Left forelimb (tissue), 1 donor: Measurements from ENCODE around the gene IPO5.

Experiments
- DNase-seq: peaks from one replicate; pipeline ENCODE4 v3.0.0-alpha.2; 2018; ENCODE audit warnings: low spot score

IPO5 gene

DNA sequence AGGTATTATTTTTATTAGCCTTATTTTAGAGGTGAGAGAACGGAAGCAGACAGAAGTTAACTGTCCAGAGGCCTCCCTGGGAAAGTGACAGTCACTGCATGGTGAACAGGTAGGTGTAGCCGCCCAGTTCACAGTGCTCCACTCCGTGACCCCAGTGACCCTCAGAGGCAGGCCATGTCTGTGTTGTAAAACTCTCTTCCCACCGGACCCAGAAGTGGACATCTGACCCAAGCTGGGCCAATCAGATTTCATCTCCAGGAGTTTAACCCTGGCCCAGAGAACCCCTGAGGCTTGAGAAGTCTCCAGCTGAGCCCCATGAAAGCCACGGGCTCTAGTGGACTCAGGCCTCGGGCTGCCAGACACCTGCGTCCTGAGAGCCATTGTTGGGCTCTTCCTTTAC lies 105.8 kb downstream of the IPO5 start:
- DNase-seq, result no peak

DNA sequence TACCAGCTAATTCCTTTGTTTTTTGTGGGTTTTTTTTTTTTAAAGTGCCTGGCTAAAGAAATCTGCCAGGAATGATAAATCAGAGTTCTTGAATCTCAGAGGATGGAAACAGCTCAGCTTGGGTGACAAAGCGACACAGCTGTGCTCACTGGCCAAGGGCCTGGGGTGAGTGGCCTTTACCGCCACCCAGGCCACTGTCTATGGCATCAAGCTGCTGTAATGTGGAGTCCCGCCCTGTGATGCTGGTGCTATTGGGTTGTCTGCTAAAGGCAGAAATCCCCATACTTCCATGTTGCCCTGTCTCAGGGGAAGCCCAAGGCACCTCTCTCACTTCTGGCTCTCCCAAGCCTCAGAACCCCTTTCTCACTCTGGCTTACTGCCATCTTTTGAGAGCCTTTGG lies 106.8 kb downstream of the IPO5 start:
- no peak for DNase-seq

DNA sequence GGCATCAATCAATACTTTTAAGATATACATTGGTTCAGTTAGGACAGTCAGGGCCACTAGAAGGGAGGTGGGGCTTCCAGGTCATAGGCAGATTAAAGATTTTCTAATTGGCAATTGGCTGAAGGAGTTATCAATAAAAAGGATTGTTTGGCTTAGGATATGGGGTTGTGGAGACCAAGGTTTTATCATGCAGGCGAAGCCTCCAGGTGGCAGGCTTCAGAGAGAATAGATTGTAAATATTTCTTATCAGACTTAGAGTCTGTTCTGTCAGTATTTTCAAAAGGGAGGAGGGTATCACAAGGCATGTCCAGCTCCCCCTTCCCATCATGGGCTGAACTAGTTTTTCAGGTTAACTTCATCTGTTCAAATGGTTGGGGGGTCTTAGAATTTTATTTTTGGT lies 112.0 kb downstream of the IPO5 start:
- DNase-seq, result no peak

DNA sequence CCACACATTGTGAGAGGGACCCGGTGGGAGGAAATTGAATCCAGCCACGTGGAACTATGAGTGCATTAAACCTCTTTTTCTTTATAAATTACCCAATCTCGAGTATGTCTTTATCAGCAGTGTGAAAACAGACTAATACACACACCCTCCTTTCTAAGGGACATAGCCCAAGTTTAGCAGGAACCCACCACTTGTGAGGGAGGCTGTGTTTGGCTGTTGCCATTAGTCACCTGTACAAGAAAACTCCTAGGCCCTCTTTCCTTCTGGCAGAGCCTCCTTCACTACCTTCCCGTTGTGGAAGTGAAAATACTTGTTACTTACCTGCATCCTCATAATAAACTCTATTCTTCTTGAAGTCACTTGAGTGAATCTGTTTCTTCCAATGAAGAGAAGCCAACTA lies 113.2 kb downstream of the IPO5 start:
- no peak for DNase-seq

DNA sequence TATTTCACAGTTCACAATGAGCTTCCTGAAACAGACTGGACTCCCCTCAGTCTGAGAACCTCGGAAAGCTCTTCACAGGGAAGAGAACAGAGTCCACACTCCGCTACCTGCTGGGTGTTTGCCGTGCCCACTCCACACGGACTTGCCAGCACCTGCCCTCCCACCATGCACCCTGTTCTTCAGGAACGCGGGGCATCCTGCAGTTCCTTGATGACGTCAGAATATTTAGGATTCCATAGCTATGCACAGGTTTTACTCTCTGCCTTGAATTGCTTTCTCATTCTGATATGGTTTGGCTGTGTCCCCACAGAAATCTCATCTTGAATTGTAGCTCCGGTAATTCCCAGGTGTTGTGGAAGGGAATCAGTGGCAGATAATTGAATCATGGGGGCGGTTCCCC lies 115.0 kb downstream of the IPO5 start:
- DNase-seq, result no peak

DNA sequence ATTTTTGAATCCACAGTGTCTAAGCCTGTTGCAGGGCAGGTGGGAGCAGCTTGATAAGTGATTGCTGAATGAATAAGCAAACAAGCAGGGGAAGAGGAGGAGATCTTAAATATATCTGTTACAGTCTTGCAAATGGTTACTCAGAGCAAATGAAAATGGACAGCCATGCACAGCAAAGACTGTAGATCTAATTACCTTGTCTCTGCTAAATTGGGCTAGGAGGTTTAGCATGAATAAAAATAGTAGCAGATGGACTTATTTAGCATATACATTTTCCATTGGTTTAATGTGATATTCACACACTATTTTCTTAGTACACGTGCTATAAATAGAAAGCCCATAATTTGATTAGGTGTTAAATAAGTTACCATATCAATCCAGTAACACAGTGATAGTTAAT lies 116.5 kb downstream of the IPO5 start:
- no peak for DNase-seq

DNA sequence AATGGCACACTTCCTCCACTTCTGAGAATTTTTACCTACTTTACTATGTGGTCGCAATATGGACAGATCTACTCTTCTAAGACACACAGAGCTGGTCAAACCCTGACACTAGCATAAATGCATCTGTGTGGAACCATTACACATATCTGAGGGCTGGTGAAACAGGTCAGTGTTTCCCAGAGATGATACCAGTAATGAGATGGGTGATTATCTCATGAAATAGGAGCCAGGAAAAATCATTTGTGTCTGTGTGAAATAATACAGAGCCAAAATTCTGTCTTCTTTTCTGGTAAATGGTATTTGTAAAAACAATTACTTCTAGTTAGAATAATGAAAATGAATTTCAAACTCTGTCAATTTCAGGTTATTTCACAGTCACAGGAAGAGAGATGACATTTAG lies 117.8 kb downstream of the IPO5 start:
- DNase-seq, result no peak

DNA sequence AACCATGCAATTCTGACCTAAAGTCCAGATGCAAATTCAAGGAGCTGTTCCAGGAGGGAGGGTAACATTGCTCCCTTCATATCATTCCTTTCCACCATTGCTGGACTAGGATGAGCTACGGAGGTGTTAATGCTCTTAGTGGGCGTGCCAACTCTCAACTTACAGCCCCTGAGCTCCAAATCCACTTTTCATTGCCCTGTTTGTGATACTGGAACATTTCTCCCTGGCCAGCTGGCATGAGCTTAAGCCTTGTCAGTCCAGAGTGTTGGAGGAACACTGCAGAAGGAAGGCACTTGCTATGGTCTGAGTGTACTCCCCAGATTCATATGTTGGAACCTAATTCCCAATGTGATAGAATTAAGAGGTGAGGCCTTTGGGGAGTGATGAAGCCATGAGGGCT lies 119.0 kb downstream of the IPO5 start:
- DNase-seq, result no peak
